HEK293T (cell line): ENCODE data around the gene PBX1.

Experiments
- BHLHE40 ChIP-seq: fragments of 450-650 bp; IDR thresholded peaks from 2 replicates; pipeline ENCODE4 v1.6.1; 2016; ENCODE audit warnings: mild to moderate bottlenecking, moderate library complexity, borderline replicate concordance
- ELF4 ChIP-seq: fragments of 450-650 bp; IDR thresholded peaks from 2 replicates; pipeline ENCODE4 v1.6.1; 2017; ENCODE audit warnings: antibody characterized with exemption
- FOXA1 ChIP-seq: fragments of 450-650 bp; IDR thresholded peaks from 2 replicates; pipeline ENCODE4 v1.6.1; 2016; ENCODE audit warnings: mild to moderate bottlenecking
- FOXM1 ChIP-seq: fragments of 450-650 bp; IDR thresholded peaks from 2 replicates; pipeline ENCODE4 v1.6.1; 2017; ENCODE audit warnings: mild to moderate bottlenecking, borderline replicate concordance
- HDGF ChIP-seq: fragments of 450-650 bp; IDR thresholded peaks from 2 replicates; pipeline ENCODE4 v1.6.1; 2017; ENCODE audit warnings: antibody characterized with exemption, borderline replicate concordance
- L3MBTL2 ChIP-seq: fragments of 450-650 bp; conservative IDR thresholded peaks from 2 replicates; pipeline ENCODE4 v1.6.1; 2016; ENCODE audit warnings: mild to moderate bottlenecking
- LEF1 ChIP-seq: fragments of 450-650 bp; IDR thresholded peaks from 2 replicates; pipeline ENCODE4 v1.6.1; 2017; ENCODE audit warnings: mild to moderate bottlenecking, borderline replicate concordance
- PKNOX1 ChIP-seq: fragments of 450-650 bp; IDR thresholded peaks from 2 replicates; pipeline ENCODE4 v1.6.1; 2016
- SP1 ChIP-seq: fragments of 450-650 bp; IDR thresholded peaks from 2 replicates; pipeline ENCODE4 v1.6.1; 2017
- SUZ12 ChIP-seq: fragments of 450-650 bp; IDR thresholded peaks from 2 replicates; pipeline ENCODE4 v1.6.1; 2016; ENCODE audit warnings: mild to moderate bottlenecking
- TARDBP ChIP-seq: fragments of 450-650 bp; IDR thresholded peaks from 2 replicates; pipeline ENCODE4 v1.6.1; 2016

DNA sequence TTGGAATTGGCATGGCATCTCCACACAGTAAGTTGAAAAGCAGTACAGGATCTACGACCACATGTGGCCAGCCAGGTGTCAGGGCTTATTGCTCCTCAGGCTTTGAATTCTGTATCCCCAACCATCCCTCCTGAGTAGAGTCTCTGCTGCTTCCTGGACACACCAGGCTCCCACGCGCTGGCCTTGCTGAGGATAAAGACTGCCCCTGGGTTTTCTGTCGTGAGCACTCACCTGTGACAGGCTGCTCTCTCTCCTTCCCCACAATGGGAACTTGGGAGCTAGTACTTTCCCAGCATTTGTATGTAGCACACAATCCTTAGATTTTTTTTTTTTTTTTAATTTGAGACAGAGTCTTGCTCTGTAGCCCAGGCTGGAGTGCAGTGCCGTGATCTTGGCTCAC is 33.6 kb downstream of the PBX1 start:
- no peak for TF ChIP-seq PKNOX1
- TF ChIP-seq ELF4 = no peak
- no peak for TF ChIP-seq SUZ12
- TF ChIP-seq BHLHE40 = no peak
- no peak for TF ChIP-seq SP1
- TF ChIP-seq HDGF = no peak
- TF ChIP-seq TARDBP = no peak
- no peak for TF ChIP-seq L3MBTL2
- TF ChIP-seq LEF1 = no peak
- no peak for TF ChIP-seq FOXM1
- TF ChIP-seq FOXA1 = no peak
